GM18520 (cell line): Measurements from ENCODE around the gene KRTAP10-12.
"Not testable (repeated sequence)": the region's sequence is repeated elsewhere in the genome, so short reads cannot be mapped to it uniquely, and the experiment has no call there.

Experiments
- ATAC-seq: cut with Tn5 transposase; IDR thresholded peaks from one replicate; pipeline ENCODE4 v1.9.1; 2021; ENCODE audit not compliant: unreplicated experiment

KRTAP10-12 gene

DNA sequence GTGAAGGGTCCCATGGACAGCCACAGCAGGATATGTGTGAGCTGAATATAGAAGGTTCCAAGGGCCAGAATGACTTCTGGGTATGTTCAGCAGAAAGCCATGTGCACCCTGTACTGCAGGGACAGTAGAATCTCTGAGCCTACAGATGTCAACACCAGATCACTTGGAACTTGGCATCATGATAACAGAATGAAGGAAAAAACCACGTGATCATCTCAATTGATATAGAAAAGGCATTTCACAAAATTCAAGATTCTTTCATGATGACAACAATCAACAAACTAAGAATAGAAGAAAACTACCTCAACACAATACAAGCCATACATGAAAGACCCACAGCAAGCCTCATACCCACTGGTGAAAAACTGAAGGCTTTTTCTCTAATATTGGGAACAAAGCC, 29.4 kb upstream of the KRTAP10-12 start:
- no peak for ATAC-seq

DNA sequence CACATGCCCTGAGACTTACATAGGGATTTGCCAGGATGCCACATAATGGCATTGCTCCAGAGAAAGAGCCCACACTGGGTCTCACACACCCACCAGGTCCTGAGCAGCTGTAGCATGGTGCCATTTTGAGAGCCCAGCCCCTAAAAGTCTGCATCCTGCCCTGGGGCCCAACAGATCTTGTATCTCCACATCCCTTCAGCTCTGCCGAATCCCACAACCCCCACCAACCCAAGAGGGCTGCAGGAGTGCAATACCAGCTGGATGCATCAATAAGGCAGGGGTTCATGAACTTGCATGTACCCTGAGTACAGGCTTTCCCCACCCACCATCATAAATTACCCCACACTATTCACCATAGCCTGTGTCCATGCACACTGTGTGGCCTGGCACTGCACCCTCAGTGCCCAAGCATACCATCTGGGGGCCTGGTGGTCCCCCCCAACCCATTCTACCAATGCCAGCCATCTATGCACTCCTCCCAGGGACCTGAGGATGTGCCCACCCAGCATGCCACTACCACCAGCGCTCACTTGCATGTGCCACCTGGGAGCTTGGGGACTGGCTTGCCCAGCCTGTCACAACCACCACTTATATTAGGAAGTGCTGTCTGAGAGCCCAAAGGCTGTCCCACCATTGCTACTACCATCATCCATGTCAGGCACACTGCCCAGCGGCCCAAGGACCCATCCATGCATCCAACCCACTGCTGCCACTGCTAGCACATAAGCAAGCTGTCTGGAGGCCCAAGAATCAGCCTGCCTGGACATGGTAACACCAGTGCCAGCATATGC, 26.1 kb upstream of the KRTAP10-12 start:
- no peak for ATAC-seq

DNA sequence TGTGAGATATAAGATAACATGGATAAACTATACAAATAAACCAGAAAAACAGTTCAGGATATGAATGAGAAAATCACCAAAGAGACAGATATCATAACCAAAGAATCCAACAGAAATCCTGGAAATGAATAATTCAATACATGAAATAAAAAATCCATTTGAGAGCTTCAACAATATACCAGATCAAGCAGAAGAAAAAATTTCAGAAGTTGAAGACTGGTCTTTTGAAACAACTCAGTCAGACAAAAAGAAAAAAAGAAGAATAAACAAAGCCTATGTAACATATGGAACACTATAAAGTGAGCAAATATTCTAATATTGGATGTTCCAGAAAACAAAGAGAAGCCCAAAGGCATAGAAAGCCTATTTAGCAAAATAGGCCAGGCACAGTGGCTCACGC, 25.1 kb upstream of the KRTAP10-12 start:
- no peak for ATAC-seq

DNA sequence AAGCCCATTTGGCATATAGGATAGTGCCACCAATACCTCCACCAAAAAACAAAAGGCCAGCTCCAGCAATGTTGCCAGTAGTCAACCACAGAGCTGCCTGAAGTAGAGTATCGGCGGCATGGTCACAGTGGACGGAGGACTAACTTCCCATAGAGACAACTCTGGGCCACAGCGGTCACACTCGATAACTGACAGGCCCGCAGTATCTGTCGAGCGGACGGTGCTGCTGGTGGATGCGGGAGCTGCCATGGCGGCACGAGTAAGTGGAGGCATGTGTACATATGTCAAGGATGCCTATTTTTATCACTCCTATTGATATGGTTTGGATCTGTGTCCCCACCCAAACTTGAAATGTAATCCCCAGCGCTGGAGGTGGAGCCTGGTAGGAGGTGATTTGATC, 19.1 kb upstream of the KRTAP10-12 start:
- no peak for ATAC-seq

DNA sequence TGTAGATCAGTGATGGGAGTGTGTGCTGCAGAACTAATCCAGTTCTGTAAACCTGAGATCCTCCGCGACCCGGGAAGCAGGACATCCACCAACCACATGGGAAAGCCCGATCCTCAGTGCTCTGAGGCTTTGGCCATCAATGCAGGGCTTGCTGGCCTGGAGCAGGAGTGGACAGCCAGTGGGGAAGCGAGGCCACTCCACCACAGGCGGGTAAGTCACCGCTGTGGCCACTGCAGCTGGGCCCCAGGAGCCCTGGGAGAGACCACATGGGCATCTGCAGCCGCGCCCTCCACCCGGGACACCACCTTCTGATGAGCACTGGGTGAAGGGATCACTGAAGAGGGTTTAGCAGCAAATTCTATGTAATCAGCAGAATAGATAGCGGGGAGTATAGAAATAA, 15.8 kb upstream of the KRTAP10-12 start:
- ATAC-seq, result no peak

DNA sequence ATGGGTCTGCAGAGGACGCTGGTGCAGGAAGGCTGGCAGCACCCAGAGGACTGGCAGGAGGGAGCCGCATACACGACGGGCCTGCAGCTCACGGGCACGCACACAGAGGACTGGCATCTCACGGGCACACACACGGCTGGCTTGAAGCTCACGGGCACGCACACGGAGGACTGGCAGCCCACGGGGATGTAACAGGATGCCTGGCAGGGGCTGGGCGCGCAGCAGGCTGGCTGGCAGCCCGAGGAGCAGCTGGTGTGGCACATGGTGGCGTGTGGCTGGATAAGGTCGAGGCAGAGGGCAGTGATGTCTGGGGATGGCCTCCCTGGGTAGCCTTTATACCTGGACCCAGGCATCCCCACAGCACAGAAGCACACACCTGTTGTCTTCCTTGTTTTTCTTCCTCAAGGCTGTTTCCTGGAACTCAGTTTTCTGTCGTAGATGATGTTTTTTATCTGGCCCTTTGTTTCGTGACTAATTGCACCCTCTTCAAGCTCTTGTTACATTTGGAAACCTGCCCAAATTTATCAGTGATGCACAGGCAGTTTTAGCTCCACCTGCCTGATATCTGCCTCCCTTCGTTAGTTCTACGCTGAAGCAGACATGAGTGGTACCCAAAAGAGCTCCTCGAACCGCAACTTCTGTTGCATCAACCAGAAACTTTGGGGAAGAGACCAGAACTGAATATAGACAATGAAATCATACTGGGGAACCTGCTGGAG, 15.0 kb upstream of the KRTAP10-12 start, which contains the start of gene KRTAP12-1:
TSS of gene KRTAP12-1 (minus strand) at position 303 of the 719 bp plus-strand sequence. CDS start at position 263, 40 bp downstream.
- no peak for ATAC-seq

DNA sequence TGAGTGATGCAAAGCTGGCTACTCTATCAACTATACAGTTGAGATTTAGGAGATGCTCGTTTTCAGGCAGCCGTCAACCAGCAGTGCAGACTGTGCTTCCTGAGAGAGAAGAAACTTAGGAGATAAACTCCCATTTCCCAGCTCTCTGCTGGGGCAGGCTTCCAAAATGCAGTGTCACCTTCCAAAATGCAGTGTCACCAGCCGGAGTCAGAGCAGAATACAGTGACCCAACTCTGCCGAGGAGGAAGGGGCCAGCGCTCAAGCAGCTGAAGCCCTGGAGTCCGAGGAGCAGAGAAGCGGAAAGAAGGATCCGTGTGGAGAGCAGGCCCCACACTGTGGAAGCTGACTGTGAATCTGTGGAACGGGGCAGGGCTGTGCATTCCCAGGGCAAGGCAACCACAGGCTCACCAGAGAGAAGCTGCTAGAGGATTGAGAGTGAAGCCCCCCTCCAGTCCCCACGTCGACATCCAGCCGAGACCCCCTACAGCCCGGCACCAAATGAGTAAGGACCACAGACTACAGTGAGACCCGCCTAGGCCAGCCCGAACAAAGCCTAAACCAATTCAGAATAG, 14.3 kb upstream of the KRTAP10-12 start:
- no peak for ATAC-seq

DNA sequence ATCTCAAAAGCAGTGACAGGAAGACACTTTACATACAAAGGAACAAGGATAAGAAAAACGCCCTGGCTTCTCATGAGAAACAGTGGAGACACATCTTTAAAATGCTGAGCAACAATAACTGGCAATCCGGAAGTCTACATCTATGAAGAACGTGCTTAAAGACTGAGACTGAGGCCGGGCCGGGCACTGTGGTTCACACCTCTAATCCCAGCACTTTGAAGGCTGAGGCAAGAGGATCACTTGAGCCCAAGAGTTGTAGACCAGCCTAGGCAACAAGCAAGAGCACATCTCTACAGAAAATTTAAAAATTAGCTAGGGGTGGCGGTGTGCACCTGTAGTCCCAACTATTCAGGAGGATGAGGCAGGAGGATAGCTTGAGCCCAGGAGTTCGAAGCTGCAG, 12.9 kb upstream of the KRTAP10-12 start:
- ATAC-seq, result no peak

DNA sequence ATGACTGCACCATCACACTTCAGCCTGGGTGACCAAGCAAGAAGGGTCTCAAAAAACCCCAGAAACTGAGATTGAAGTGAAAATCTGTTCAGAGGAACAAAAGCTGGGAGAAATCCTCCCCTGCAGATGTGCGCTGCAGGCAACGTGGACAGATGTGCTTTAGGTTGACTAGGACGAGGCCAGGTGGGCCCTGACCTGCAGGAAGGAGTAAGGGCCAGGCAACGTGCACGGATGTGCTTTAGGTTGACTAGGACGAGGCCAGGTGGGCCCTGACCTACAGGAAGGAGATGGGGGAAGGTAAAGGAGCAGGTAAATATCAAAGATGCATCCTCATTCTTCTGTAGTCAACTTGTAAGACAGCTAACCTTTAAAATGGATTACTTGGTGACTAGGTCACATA, 12.5 kb upstream of the KRTAP10-12 start:
- no peak for ATAC-seq

DNA sequence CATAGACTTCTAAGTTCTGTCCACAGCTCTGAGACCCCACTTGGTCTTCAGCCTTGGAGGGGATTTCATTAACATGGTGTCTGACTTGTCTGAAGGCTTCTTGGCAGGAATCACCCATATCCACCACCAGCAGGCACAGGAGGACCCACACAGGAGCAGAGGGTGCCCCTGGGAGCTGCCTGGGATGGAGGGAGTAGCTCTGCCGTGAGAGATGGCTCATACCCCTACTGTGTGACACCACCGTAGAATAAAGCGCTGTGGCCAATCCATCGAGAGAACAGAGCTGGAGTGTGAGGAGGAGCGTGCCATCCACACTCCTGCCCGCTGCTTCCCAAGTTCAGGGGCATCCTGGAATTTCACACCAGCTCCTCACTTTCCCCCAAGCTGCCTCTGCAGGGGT, 11.9 kb upstream of the KRTAP10-12 start:
- not testable (repeated sequence) for ATAC-seq

DNA sequence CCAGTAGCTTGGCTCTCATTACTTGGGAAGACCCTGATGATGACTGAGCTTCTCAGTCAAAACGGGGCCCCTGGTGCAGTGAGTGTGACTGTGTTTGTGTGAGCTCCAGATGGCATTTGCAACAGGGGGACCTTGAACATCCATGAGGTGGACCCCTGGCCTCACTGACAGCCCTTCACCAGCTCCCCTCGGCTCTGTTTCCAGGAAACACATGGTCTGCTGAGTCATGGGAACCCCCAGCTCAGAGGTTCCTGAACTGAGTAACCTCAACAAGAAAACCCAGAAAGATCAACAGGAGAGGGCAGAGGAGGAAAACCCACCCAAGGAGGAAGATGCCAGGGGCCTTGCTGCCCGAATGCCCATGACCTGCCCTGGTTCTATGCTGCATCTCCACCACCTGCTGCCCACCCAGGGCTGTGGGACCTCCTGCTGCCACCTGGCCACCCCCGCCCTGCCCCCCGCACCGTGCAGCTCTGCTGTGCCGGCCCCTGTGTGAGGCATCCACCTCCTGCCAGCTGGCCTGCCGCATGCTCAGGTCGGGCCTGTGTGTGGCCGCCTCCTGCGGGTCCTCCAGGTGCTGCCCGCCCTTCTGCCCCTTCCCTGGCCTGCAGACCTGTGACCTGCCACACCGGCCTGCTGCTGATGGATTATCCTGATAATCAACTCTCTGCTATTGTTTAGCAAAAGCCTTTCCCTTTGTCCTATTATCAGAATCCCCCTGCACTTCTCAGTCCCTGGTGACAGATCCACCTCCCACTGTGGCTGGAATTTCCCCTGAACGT, 10.8 kb upstream of the KRTAP10-12 start:
- no peak for ATAC-seq

DNA sequence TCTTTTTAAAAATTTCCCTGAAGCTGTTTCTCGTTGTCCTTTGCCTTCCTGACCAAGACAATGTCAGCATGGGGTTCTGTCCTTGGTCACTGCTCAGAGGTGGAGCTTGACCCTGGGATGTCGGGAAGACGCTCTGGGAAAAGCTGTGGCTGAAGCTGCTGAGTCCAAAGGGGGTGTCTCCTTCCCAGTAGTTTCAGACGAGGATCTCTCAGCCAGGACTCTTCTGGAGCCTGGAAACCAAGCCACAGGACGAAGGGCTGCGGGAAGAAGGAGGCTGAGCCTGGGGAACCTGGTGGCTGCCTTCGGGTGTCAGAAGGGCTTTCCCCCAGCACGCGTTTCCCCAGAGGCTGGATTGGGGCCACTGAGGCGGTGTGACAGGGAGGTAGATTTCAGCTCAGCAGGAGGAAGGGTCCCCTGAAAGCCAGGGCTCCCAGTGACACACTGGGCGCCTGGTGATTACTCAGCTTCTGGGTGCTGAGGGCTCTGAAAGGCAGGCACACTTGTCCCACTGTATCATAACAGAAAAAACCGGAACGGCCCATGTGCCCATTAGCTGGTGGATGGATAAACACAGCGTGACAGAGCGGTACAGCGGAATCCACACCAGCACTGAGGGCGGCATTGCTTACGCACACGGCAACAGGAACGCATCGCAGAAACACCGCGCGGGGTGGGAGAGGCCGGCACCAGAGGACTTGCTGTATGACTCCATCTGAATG, 10.0 kb upstream of the KRTAP10-12 start:
- ATAC-seq, result no peak

DNA sequence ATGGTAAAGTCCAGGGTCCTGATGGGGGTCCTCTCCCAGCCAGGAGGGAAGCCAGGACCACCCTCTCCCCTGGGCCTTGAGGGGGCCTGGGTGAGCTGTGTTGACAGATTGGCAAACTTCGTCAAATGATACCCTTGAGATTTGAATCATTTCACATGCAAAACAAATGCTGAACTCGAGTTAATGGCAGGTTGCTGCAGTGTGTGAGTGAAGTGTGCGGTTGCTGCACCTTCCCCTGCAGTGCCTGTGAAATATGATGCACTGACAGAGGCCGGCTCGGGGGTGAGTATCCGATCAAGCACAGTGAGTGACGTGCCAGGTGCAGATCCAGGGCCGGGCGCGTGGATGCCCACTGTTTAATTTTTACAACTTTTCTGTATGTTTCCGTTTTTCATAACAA, 9.3 kb upstream of the KRTAP10-12 start:
- ATAC-seq, result no peak

DNA sequence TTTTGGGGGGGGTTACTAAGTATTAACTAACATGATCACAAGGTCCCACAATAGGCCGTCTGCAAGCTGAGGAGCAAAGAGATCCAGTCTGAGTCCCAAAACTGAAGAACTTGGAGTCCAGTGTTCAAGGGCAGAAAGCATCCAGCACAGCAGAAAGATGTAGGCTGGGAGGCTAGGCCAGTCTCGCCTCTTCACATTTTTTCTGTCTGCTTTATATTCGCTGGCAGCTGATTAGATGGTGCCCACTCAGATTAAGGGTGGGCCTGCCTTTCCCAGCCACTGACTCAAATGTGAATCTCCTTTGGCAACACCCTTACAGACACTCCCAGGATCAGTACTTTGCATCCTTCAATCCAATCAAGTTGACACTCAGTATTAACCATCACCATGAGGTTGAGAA, 7.2 kb upstream of the KRTAP10-12 start:
- ATAC-seq, result not testable (repeated sequence)

DNA sequence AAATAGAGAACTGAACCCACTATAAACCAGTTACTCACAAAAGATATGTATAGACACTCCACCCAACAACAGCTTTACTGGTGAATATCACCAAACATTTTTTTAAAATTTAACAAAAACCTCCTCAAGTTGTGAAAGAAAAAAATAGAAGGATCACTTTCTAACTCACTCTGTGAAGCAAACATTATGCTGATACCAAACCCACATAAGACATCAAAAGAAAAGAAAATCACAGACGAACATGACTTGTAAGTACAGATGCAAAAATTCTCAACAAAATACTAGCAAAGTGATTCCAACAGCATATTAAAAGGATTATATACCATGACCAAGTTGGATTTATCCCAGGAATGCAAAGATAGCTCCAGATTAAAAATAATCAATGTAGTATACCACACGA, 5.3 kb upstream of the KRTAP10-12 start:
- ATAC-seq, result no peak

DNA sequence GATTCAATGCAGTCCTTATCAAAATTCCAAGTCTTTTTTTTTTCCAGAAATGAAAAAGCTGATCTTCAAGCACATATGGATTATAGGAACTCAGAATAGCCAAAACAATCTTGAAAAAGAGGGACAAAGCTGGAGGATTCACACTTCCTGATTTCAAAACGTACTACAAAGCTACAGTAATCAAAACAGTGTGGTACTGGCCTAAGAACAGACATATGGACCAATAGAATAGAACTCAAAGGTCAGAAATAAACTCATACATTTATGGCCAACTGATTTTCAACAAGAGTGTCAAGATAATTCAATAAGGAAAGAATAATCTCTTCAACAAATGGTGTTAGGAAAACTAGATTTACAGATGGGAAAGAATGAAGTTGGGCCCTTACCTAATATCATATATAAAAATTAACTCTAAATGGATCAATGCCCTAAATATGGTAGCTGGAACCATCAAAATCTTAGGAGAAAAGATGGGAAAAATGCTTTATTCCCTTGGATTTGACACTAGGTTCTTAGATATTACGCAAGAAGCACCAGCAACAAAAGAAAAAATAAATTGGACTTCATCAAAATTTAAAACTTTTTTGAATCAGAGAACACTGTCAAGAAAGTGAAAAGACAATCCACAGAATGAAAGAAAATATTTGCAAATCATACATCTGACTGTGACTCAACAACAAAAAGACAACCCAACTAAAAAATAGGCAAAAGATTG, 4.0 kb upstream of the KRTAP10-12 start:
- ATAC-seq, result no peak

DNA sequence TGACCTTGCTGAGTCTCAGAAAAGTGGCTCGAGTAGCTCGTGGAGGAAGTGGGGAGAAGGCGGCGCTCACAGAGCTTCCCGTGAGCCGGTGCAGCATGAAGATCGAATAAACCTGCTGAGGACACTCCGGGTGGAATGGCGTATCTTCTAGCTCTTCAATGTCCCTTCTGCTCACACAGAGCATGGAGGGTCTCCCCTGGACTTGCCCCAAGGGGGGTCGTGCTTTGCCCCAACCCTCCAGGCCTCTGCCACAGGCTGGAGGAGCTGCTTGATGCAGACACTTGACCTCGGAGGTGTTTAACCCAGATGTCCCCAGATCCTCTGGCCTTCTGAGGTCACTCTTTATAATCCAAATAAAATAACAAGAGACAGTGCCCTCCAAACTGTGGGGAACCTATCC, 2.2 kb upstream of the KRTAP10-12 start:
- ATAC-seq, result no peak

DNA sequence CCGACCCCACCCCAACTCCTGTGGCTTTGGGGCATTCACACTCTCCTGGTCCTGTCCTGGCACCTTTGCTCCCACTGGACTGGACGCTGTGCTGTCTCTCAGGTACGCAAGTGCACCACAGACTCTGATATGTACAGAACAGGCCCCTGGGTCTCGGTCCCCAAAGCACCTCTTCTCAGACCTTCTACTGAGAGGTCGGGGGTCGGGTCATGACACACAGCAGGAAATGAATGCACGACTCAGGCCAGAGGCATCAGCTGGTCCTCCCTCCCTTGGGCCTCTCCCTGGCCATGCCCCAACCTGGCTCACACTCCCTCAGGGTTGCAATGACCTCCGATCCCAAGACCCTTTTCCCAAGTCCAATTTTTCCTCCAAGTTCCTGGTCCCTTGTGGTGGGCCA, 1.8 kb upstream of the KRTAP10-12 start:
- ATAC-seq, result no peak

DNA sequence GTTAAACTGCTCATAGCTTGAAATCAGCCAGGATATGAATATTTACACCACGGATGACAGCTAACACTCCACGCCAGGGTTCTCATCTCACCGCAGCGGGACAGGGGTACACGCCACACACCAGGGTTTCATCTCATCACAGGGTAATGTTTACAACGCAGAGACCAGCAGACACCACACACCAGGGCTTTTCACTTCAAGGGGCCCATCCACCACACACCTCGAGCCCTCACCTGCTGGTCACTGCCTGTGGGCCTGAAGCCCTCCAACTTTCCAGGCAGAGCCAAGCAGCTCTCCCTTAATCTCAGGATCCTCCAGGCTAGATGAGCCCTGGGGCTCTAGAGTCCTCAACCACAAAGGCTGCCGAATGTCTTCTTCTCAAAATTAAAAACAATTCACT, 1.3 kb upstream of the KRTAP10-12 start:
- no peak for ATAC-seq

DNA sequence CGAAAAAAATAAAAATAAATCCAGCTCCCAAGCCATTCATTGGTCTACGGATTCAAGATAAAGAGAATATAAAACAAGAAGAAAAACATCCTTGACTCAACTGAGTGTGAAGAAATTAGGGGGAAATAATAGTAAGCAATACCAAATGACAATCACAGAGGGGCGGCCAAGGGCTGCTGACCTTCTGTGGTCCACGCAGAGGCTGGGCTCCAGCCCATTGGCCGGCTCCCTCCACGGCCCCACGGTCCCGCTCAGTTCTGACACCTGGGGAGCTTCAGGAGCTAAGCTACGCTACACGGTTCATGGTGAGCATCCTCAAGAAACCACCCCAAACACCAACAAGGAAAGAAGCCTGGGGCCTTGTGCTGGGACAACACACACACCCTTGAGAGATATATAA, 400 bp upstream of the KRTAP10-12 start:
- no peak for ATAC-seq
